ENCODE data around the gene ACO2. TPM values are rescaled to one million over a fixed set of nuclear protein-coding genes. Genes with fewer than 3 reads are reported as not detected.

The ACO2 gene
- total and polyA plus RNA-seq, 10 of the 15 experiments (the other 5 are each of a cell fraction or from before 2014, with no cell fraction given), result 21.4 to 214 (median 88.5) TPM

DNA sequence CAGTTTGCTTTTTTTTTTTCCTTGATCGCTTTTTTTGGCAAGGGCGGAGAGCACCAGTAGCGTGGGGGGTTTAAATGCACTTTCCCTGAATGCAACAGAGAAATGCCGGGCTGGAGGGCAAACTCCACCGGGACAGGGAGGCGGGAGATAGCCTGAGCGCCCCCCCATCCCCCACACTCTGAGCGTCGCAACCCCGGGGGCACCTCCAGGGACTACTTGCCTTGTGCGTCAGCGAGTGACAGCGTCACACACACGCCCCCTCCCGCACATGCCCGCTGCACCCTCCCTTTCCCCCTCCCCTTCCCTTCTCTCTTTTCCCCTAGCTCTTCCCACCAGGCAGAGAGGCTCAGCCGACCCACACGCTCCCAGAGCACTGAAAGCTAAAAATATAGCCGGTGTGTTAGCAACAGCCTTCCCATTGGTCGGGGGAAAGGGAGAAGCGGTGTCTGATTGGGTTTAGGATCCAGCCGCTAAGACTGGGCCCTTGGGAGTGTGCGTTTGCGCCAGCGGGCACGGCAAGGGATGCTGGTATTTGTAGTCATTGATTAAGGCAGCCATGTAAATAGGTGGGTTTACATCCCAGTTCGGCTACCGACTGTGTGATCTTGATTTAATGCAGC, 20.6 kb upstream of the ACO2 start (continued):
- no peak for TF ChIP-seq ESRRA (IDR thresholded peaks at IDR 0.05; ENCODE audit: low read length)
- TF ChIP-seq, protein P1, sequence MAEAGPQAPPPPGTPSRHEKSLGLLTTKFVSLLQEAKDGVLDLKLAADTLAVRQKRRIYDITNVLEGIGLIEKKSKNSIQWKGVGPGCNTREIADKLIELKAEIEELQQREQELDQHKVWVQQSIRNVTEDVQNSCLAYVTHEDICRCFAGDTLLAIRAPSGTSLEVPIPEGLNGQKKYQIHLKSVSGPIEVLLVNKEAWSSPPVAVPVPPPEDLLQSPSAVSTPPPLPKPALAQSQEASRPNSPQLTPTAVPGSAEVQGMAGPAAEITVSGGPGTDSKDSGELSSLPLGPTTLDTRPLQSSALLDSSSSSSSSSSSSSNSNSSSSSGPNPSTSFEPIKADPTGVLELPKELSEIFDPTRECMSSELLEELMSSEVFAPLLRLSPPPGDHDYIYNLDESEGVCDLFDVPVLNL (IDR thresholded peaks at IDR 0.05; ENCODE audit: low read depth, low read length), result no peak; the same call in 1 of the 2 replicates
- peak; percentile 21; the same call in 1 of the 2 replicates for TF ChIP-seq TBL1XR1 (IDR thresholded peaks at IDR 0.05; ENCODE audit: low read depth, low read length)
- peak; percentile 20; the same call in 1 of the 3 replicates for TF ChIP-seq POU2F2 (IDR thresholded peaks at IDR 0.05; ENCODE audit: borderline replicate concordance, low read depth, low read length)
- TF ChIP-seq ZNF274 (IDR thresholded peaks at IDR 0.05; ENCODE audit: insufficient read depth, insufficient read length), result no peak
- peak; percentile 94 for TF ChIP-seq EED (IDR thresholded peaks at IDR 0.05; ENCODE audit: low read depth)
- TF ChIP-seq ZBED1 (IDR thresholded peaks at IDR 0.05; ENCODE audit: borderline replicate concordance), result 0 out of 2 replicates have a peak, but pooled peaks have one; percentile 29
- no peak for TF ChIP-seq CBX5 (IDR thresholded peaks at IDR 0.05; ENCODE audit: low read depth)
- TF ChIP-seq, protein P2, sequence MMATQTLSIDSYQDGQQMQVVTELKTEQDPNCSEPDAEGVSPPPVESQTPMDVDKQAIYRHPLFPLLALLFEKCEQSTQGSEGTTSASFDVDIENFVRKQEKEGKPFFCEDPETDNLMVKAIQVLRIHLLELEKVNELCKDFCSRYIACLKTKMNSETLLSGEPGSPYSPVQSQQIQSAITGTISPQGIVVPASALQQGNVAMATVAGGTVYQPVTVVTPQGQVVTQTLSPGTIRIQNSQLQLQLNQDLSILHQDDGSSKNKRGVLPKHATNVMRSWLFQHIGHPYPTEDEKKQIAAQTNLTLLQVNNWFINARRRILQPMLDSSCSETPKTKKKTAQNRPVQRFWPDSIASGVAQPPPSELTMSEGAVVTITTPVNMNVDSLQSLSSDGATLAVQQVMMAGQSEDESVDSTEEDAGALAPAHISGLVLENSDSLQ (IDR thresholded peaks at IDR 0.05), result peak; percentile 78
- TF ChIP-seq SRF (IDR thresholded peaks at IDR 0.05; ENCODE audit: low read depth in 2 of 2, low read length in 2 of 2), result 0 out of 4 replicates have a peak, but pooled peaks of 1 of the 2 experiments have one; percentile 9
- TF ChIP-seq, protein P3, sequence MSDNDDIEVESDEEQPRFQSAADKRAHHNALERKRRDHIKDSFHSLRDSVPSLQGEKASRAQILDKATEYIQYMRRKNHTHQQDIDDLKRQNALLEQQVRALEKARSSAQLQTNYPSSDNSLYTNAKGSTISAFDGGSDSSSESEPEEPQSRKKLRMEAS (IDR thresholded peaks at IDR 0.05; ENCODE audit: low read depth, low read length), result peak; percentile 54; the same call in 1 of the 2 replicates
- TF ChIP-seq IKZF2 (IDR thresholded peaks at IDR 0.05), result peak; percentile 97
- TF ChIP-seq MTA2 (IDR thresholded peaks at IDR 0.05; ENCODE audit: low read depth), result peak; percentile 46
- no peak for TF ChIP-seq SMAD5 (IDR thresholded peaks at IDR 0.05; ENCODE audit: low read depth)
- TF ChIP-seq POLR2A (IDR thresholded peaks at IDR 0.05; ENCODE audit: low read depth, low read length), result no peak
- TF ChIP-seq RB1 (IDR thresholded peaks at IDR 0.05; ENCODE audit: borderline replicate concordance), result no peak
- peak; percentile 77 for TF ChIP-seq TAF1 (IDR thresholded peaks at IDR 0.05; ENCODE audit: borderline replicate concordance, low read depth, low read length)
- no peak; the same call in 1 of the 2 replicates for TF ChIP-seq RAD51 (IDR thresholded peaks at IDR 0.05)
- TF ChIP-seq, protein P4, sequence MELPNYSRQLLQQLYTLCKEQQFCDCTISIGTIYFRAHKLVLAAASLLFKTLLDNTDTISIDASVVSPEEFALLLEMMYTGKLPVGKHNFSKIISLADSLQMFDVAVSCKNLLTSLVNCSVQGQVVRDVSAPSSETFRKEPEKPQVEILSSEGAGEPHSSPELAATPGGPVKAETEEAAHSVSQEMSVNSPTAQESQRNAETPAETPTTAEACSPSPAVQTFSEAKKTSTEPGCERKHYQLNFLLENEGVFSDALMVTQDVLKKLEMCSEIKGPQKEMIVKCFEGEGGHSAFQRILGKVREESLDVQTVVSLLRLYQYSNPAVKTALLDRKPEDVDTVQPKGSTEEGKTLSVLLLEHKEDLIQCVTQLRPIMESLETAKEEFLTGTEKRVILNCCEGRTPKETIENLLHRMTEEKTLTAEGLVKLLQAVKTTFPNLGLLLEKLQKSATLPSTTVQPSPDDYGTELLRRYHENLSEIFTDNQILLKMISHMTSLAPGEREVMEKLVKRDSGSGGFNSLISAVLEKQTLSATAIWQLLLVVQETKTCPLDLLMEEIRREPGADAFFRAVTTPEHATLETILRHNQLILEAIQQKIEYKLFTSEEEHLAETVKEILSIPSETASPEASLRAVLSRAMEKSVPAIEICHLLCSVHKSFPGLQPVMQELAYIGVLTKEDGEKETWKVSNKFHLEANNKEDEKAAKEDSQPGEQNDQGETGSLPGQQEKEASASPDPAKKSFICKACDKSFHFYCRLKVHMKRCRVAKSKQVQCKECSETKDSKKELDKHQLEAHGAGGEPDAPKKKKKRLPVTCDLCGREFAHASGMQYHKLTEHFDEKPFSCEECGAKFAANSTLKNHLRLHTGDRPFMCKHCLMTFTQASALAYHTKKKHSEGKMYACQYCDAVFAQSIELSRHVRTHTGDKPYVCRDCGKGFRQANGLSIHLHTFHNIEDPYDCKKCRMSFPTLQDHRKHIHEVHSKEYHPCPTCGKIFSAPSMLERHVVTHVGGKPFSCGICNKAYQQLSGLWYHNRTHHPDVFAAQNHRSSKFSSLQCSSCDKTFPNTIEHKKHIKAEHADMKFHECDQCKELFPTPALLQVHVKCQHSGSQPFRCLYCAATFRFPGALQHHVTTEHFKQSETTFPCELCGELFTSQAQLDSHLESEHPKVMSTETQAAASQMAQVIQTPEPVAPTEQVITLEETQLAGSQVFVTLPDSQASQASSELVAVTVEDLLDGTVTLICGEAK (IDR thresholded peaks at IDR 0.05; ENCODE audit: borderline replicate concordance), result no peak
- TF ChIP-seq SP1 (IDR thresholded peaks at IDR 0.05; ENCODE audit: low read depth, low read length), result peak; percentile 73
- peak; percentile 95 for TF ChIP-seq CREM (IDR thresholded peaks at IDR 0.05; ENCODE audit: low read depth)
- no peak for TF ChIP-seq BACH1 (IDR thresholded peaks at IDR 0.05; ENCODE audit: borderline replicate concordance)
- TF ChIP-seq WRNIP1 (IDR thresholded peaks at IDR 0.05; ENCODE audit: borderline replicate concordance, low read depth, low read length), result no peak
- TF ChIP-seq, protein P5, sequence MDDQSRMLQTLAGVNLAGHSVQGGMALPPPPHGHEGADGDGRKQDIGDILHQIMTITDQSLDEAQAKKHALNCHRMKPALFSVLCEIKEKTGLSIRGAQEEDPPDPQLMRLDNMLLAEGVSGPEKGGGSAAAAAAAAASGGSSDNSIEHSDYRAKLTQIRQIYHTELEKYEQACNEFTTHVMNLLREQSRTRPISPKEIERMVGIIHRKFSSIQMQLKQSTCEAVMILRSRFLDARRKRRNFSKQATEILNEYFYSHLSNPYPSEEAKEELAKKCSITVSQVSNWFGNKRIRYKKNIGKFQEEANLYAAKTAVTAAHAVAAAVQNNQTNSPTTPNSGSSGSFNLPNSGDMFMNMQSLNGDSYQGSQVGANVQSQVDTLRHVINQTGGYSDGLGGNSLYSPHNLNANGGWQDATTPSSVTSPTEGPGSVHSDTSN (IDR thresholded peaks at IDR 0.05; ENCODE audit: insufficient replicate concordance, low read depth, low read length), result peak; percentile 55

Measured in GM12878 (cell line).